ENCODE data around the gene WDR33. TPM values are rescaled to one million over a fixed set of nuclear protein-coding genes. Genes with fewer than 3 reads are reported as not detected.

WDR33 gene
- total RNA-seq, 1 experiment from 2014 or later = 46.7 TPM

GRCh38 chr2:127683757-127684156, 127.2 kb downstream of the WDR33 start:
- no peak for DNase-seq (ENCODE audit: unreplicated experiment)
- no peaks in the 10 kb centered on the region for H3K4me1 Mint-ChIP-seq (ENCODE audit: insufficient read depth, unreplicated experiment)
- ChIA-PET POLR2A (no interaction called here), CTCF (interaction anchor here (0.6 kb wide), 1 partner anchor 99 kb away, joined by 3 read pairs; no protein-coding TSS in a partner anchor)
- TF ChIP-seq, protein P1, sequence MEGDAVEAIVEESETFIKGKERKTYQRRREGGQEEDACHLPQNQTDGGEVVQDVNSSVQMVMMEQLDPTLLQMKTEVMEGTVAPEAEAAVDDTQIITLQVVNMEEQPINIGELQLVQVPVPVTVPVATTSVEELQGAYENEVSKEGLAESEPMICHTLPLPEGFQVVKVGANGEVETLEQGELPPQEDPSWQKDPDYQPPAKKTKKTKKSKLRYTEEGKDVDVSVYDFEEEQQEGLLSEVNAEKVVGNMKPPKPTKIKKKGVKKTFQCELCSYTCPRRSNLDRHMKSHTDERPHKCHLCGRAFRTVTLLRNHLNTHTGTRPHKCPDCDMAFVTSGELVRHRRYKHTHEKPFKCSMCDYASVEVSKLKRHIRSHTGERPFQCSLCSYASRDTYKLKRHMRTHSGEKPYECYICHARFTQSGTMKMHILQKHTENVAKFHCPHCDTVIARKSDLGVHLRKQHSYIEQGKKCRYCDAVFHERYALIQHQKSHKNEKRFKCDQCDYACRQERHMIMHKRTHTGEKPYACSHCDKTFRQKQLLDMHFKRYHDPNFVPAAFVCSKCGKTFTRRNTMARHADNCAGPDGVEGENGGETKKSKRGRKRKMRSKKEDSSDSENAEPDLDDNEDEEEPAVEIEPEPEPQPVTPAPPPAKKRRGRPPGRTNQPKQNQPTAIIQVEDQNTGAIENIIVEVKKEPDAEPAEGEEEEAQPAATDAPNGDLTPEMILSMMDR (IDR thresholded peaks at IDR 0.05; ENCODE audit: unreplicated experiment) = no peak
- H3K27ac Mint-ChIP-seq (ENCODE audit: low read depth, unreplicated experiment) = no peak overlapping the region
- peaks cover 1% of the 10 kb centered on the region for H3K27me3 Mint-ChIP-seq (ENCODE audit: insufficient read depth, unreplicated experiment)
- no peaks in the 10 kb centered on the region for H3K36me3 Mint-ChIP-seq (ENCODE audit: insufficient read depth, unreplicated experiment)
- no peaks in the 10 kb centered on the region for H3K9me3 Mint-ChIP-seq (ENCODE audit: unreplicated experiment)
- intact Hi-C loops (cut with micrococcal nuclease) = no loop called here
- H3K4me3 Mint-ChIP-seq (ENCODE audit: unreplicated experiment) = no peak overlapping the region
- no TSS peak for BruUV-seq (replicated peaks)

DNA sequence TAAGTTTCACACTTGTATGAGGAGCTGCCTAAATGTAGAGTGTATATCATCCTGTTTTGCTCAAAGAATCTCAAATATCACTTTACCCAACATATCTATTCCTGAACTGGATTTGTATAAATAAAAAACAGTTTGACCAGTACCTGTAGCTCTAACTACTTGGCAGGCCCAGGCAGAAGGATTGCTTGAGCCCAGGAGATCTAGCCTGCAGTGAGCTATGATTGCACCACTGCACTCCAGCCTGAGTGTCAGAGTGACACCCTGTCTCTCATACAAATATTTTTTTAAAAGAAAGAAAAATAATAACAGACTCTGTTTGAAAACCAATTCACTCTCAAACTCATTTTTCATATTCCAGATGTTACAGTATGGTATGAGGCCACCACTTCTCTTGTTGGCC, 127.9 kb downstream of the WDR33 start:
- Mint-ChIP-seq H3K4me3 (ENCODE audit: unreplicated experiment) (no peak overlapping the region), H3K9me3 (ENCODE audit: unreplicated experiment) (no peaks in the 10 kb centered on the region), H3K36me3 (ENCODE audit: insufficient read depth, unreplicated experiment) (no peaks in the 10 kb centered on the region), H3K4me1 (ENCODE audit: insufficient read depth, unreplicated experiment) (no peaks in the 10 kb centered on the region), H3K27ac (ENCODE audit: low read depth, unreplicated experiment) (no peak overlapping the region), H3K27me3 (ENCODE audit: insufficient read depth, unreplicated experiment) (peaks cover 8% of the 10 kb centered on the region)
- ChIA-PET POLR2A (interaction anchor here (1.5 kb wide), 1 partner anchor 10 kb away, joined by 3 read pairs; no protein-coding TSS in a partner anchor), CTCF (interaction anchor here (1.2 kb wide), 1 partner anchor 34 kb away, joined by 4 read pairs; no protein-coding TSS in a partner anchor)
- TF ChIP-seq, protein P1 (IDR thresholded peaks at IDR 0.05; ENCODE audit: unreplicated experiment) = no peak
- BruUV-seq (replicated peaks) = no TSS peak
- intact Hi-C loops (cut with micrococcal nuclease) = no loop called here
- no peak for DNase-seq (ENCODE audit: unreplicated experiment)

- POLR2A ChIA-PET = interaction anchor here (1.5 kb wide), 1 partner anchor 11 kb away, joined by 3 read pairs; no protein-coding TSS in a partner anchor
- peak overlapping the region; percentile 72 for H3K27ac Mint-ChIP-seq (ENCODE audit: low read depth, unreplicated experiment)
Measured at GRCh38 chr2:127681976-127682857, 128.8 kb downstream of the WDR33 start.

DNA sequence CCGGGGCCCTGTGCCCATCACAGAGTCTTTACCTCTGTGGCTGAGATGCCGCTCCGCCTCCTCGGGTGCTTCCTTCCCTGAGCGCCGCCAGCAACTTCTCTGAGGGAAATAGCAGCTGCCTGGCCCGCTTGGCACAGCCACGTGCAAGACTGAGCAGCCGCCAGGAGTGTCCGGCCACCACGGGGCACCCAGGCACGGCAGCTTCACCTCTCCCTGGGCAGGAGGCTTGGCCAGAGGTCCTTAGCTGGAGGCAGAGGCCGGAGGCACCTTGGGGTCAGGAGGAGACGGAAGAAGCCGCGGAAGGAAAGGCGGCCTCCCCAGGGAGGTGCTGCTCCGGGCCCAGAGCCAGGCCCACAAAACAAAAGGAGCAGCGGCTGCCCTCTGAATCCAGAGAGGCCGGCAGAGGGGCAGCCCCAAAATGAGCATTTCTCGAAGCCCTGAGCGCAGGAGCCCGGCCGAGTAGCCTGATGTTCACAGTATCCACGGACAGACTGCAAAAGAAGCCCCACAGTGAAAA, 129.6 kb downstream of the WDR33 start:
- CTCF ChIA-PET = no interaction called here
- BruUV-seq (replicated peaks) = no TSS peak
- POLR2A ChIA-PET = interaction anchor here (1.5 kb wide), 1 partner anchor 11 kb away, joined by 3 read pairs; no protein-coding TSS in a partner anchor

More at GRCh38 chr2:127681976-127682857, 128.8 kb downstream of the WDR33 start:
- H3K4me1 Mint-ChIP-seq (ENCODE audit: insufficient read depth, unreplicated experiment) = no peaks in the 10 kb centered on the region
- DNase-seq (ENCODE audit: unreplicated experiment) = no peak
- BruUV-seq (replicated peaks) = no TSS peak
- intact Hi-C loops (cut with micrococcal nuclease) = no loop called here
- H3K4me3 Mint-ChIP-seq (ENCODE audit: unreplicated experiment) = no peak overlapping the region
- CTCF ChIA-PET = interaction anchor here (0.6 to 1.2 kb wide), 2 partner anchors 33 to 360 kb away, joined by 3 to 4 read pairs; no protein-coding TSS in a partner anchor
- peaks cover 17% of the 10 kb centered on the region for H3K27me3 Mint-ChIP-seq (ENCODE audit: insufficient read depth, unreplicated experiment)
- TF ChIP-seq, protein P1 (IDR thresholded peaks at IDR 0.05; ENCODE audit: unreplicated experiment) = no peak
- no peaks in the 10 kb centered on the region for H3K36me3 Mint-ChIP-seq (ENCODE audit: insufficient read depth, unreplicated experiment)
- no peaks in the 10 kb centered on the region for H3K9me3 Mint-ChIP-seq (ENCODE audit: unreplicated experiment)

More for the DNA sequence above, 129.6 kb downstream of the WDR33 start:
- Mint-ChIP-seq H3K27ac (ENCODE audit: low read depth, unreplicated experiment) (no peak overlapping the region), H3K36me3 (ENCODE audit: insufficient read depth, unreplicated experiment) (no peaks in the 10 kb centered on the region), H3K4me3 (ENCODE audit: unreplicated experiment) (no peak overlapping the region), H3K27me3 (ENCODE audit: insufficient read depth, unreplicated experiment) (peaks cover 25% of the 10 kb centered on the region), H3K9me3 (ENCODE audit: unreplicated experiment) (no peaks in the 10 kb centered on the region), H3K4me1 (ENCODE audit: insufficient read depth, unreplicated experiment) (no peaks in the 10 kb centered on the region)
- no peak for DNase-seq (ENCODE audit: unreplicated experiment)
- TF ChIP-seq, protein P1 (IDR thresholded peaks at IDR 0.05; ENCODE audit: unreplicated experiment) = no peak
- intact Hi-C loops (cut with micrococcal nuclease) = no loop called here

Measured in MCF 10A (cell line).